ENCODE data around the gene PAQR4. TPM values are rescaled to one million over a fixed set of nuclear protein-coding genes. Genes with fewer than 3 reads are reported as not detected.

PAQR4 gene
- total RNA-seq, 1 donor from 2014 or later = 9.5 TPM

DNA sequence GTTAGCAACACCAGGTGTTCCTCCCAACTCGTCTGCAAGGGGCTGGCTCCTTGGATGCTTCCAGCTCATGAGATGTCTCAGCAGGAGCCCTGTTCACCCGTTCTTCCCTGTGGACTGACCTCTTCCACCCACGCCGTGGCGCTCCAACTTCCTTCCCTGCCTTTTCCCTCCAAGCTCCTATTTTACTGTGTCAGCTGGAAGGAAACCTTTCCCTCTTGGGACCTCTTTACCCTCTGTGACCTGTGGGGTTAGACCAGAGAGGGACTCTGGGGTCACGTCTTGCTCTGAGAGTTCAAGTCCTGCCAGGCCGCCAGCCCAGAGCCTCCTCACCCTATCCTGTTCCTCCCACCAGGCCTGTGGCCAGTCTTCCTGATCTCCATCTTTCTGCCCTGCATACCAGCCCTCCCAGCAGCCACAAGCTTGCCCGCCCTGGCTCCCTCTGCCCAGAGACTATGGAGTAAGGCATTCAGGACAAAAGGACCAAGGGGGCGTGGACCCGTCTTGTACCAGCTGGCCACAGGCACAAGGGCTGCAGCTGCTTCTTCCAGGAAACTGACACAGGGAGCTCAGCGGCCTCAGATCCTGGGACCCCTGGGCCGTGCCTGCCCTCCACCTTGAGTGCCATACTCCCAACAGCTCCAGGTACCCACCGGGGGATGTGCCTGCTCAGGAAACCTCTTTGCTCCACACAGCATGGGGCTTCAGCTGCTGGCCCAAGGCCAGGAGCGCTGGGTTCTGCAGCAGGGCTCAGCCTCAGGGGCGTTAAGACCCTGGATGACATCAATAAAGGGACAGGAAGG is 3.0 kb downstream of the PAQR4 start:
- no peaks in the 10 kb centered on the region for H3K27me3 Mint-ChIP-seq (ENCODE audit: low read depth)
- H3K27ac Mint-ChIP-seq (ENCODE audit: unreplicated experiment) = no peak overlapping the region
- no peak overlapping the region for H3K4me3 Mint-ChIP-seq (ENCODE audit: unreplicated experiment)
- H3K4me1 Mint-ChIP-seq (ENCODE audit: low read depth) = peaks cover 13% of the 10 kb centered on the region
- TF ChIP-seq, protein P1, sequence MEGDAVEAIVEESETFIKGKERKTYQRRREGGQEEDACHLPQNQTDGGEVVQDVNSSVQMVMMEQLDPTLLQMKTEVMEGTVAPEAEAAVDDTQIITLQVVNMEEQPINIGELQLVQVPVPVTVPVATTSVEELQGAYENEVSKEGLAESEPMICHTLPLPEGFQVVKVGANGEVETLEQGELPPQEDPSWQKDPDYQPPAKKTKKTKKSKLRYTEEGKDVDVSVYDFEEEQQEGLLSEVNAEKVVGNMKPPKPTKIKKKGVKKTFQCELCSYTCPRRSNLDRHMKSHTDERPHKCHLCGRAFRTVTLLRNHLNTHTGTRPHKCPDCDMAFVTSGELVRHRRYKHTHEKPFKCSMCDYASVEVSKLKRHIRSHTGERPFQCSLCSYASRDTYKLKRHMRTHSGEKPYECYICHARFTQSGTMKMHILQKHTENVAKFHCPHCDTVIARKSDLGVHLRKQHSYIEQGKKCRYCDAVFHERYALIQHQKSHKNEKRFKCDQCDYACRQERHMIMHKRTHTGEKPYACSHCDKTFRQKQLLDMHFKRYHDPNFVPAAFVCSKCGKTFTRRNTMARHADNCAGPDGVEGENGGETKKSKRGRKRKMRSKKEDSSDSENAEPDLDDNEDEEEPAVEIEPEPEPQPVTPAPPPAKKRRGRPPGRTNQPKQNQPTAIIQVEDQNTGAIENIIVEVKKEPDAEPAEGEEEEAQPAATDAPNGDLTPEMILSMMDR (IDR thresholded peaks at IDR 0.05) = no peak
- H3K36me3 Mint-ChIP-seq (ENCODE audit: low read depth) = no peaks in the 10 kb centered on the region
- no peak for DNase-seq (ENCODE audit: low spot score)
- H3K9me3 Mint-ChIP-seq (ENCODE audit: low read depth) = no peaks in the 10 kb centered on the region

DNA sequence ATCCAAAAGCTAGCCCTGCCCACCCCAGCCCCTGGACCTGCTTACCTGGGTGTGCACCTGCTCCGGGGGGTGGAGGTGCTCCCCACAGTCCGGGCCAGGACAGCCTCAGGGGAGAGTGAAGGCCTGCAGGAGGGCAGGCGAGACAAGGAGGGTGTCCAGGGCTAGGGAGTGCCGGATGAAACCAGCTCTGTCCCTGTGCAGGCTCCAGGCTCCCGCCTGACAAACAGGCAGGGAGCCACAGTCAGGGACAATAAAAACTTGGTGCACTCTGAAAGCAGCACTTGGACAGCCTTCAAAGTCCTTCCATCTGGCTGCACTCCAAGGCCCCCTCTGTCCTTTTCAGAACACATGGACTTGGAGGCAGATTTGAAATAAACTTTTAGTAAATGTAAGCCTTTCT is 3.9 kb downstream of the PAQR4 start:
- H3K4me3 Mint-ChIP-seq (ENCODE audit: unreplicated experiment) = no peak overlapping the region
- no peak overlapping the region for H3K27ac Mint-ChIP-seq (ENCODE audit: unreplicated experiment)
- H3K4me1 Mint-ChIP-seq (ENCODE audit: low read depth) = peaks cover 12% of the 10 kb centered on the region
- H3K36me3 Mint-ChIP-seq (ENCODE audit: low read depth) = no peaks in the 10 kb centered on the region
- no peak for DNase-seq (ENCODE audit: low spot score)
- TF ChIP-seq, protein P1 (IDR thresholded peaks at IDR 0.05) = no peak
- H3K9me3 Mint-ChIP-seq (ENCODE audit: low read depth) = no peaks in the 10 kb centered on the region
- no peaks in the 10 kb centered on the region for H3K27me3 Mint-ChIP-seq (ENCODE audit: low read depth)

DNA sequence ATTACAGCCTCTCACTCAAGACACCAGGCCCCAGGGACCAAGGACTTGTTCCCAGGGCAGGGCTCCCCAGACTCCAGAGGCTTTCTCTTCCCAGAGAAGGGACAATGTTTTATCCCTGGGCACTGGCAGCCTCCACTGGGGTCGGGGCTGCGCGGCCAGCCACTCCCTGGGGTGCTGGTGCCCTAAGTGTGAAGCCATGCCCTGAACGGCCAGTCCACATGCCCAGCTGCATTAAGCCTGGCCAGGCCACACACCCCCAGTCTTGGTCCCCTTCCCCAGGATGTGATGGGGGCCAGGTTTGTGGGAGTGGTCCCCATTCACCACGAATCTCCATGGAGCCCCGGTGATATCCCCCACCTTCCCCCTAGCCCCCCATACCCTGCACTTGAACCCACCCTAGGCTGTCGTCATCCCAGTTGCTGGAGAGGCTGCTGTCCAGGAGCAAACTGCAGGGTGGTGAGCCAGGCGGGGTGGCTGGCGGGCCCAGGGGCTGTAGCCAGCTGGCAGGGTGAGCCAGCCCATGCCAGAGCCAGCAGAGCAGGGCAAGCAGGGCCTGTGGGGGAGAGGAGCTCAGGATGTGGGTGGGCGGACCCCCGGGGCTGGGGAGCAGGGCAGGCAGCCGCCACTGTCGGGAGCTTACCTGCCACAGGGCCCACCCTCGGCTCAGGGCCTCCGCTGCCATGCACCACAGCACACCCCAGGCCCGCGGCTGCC is 4.6 kb downstream of the PAQR4 start:
- TF ChIP-seq, protein P1 (IDR thresholded peaks at IDR 0.05) = no peak
- Mint-ChIP-seq H3K36me3 (ENCODE audit: low read depth) (no peaks in the 10 kb centered on the region), H3K27me3 (ENCODE audit: low read depth) (no peaks in the 10 kb centered on the region), H3K4me1 (ENCODE audit: low read depth) (peaks cover 5% of the 10 kb centered on the region), H3K4me3 (ENCODE audit: unreplicated experiment) (no peak overlapping the region), H3K27ac (ENCODE audit: unreplicated experiment) (no peak overlapping the region), H3K9me3 (ENCODE audit: low read depth) (no peaks in the 10 kb centered on the region)
- no peak for DNase-seq (ENCODE audit: low spot score)

DNA sequence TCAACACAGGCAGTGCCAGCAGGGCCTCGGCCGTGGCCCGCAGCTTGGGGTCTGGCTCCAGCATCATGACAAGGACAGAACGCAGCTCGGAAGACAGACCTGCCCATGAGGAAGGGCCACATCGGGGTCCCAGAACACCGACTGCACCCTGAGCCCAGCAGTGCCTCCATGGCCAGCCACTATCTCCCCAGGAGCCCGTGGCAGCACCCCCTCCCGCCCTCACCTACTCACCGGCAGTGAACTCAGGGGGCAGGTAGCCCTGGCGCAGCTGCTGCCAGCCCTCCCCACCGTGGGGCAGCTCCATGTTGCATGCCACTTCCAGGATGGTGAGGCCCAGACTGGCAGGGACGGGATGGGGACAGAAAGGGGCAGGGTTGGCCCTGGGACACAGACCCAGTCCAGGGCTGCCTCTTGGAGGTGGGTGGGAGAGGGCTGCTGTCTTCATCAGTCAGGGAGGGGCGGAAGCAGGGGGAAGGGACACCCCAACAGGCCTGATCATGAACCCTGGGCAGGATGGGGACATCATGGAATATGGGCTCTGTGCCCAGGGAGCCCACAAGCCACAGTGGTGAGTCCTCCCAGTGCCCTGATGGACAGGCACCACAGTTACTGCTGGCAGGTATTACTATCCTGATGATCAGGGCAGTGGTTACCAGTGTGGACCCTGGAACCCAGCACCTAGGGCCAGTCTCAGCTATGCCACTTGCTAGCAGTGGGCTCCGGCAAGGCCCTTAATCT is 5.3 kb downstream of the PAQR4 start:
- Mint-ChIP-seq H3K9me3 (ENCODE audit: low read depth) (no peaks in the 10 kb centered on the region), H3K4me1 (ENCODE audit: low read depth) (peaks cover 5% of the 10 kb centered on the region), H3K4me3 (ENCODE audit: unreplicated experiment) (no peak overlapping the region), H3K27me3 (ENCODE audit: low read depth) (no peaks in the 10 kb centered on the region), H3K27ac (ENCODE audit: unreplicated experiment) (no peak overlapping the region), H3K36me3 (ENCODE audit: low read depth) (no peaks in the 10 kb centered on the region)
- TF ChIP-seq, protein P1 (IDR thresholded peaks at IDR 0.05) = no peak
- no peak for DNase-seq (ENCODE audit: low spot score)

DNA sequence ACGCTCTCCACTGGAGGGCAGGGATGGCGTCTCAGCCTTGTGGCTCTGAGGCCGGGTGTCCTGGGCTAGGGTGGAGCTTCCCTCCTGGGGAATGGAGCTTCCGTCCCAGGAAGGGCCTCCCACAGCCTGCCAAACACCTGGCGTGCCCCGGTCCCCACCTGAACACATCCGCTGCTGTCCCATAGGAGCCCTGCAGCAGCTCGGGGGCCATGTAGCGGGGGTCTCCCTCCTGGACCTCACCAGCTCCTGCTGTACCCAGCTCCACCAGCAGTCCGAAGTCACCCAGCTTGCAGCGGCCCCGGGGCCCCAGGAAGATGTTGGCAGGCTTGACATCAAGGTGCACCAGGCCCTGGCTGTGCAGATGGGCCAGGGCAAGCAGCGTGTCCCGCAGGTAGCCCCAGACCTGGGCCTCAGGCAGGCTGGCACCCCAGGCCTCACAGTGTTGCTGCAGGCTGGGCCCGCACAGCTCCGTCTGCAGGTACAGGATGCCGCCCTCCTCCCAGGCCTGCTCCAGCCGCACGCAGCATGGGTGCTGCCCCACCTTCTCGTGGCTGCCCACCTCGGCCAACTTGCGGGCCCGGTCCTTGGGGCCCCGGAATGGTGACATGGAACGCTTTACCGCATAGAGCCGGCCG is 6.1 kb downstream of the PAQR4 start:
- Mint-ChIP-seq H3K27ac (ENCODE audit: unreplicated experiment) (no peak overlapping the region), H3K27me3 (ENCODE audit: low read depth) (no peaks in the 10 kb centered on the region), H3K4me3 (ENCODE audit: unreplicated experiment) (no peak overlapping the region), H3K36me3 (ENCODE audit: low read depth) (no peaks in the 10 kb centered on the region), H3K4me1 (ENCODE audit: low read depth) (peaks cover 9% of the 10 kb centered on the region), H3K9me3 (ENCODE audit: low read depth) (no peaks in the 10 kb centered on the region)
- TF ChIP-seq, protein P1 (IDR thresholded peaks at IDR 0.05) = no peak
- no peak for DNase-seq (ENCODE audit: low spot score)

Data from chondrocyte (in vitro differentiated cells).